PC-9 (cell line): Measurements from ENCODE around the gene CMTR1.

Experiments used
- EZH2 ChIP-seq: fragments of 200-600 bp; sonication (generic); IDR thresholded peaks from 2 replicates; pipeline ENCODE4 v1.8.0; 2017; ENCODE audit warnings: antibody characterized with exemption, low read depth
- TF ChIP-seq, protein P1 (sequence below): fragments of 200-600 bp; sonication (generic); conservative IDR thresholded peaks from 2 replicates; pipeline ENCODE4 v1.6.1; 2017; ENCODE audit warnings: mixed run types, antibody characterized with exemption, mild to moderate bottlenecking, moderate library complexity

DNA sequence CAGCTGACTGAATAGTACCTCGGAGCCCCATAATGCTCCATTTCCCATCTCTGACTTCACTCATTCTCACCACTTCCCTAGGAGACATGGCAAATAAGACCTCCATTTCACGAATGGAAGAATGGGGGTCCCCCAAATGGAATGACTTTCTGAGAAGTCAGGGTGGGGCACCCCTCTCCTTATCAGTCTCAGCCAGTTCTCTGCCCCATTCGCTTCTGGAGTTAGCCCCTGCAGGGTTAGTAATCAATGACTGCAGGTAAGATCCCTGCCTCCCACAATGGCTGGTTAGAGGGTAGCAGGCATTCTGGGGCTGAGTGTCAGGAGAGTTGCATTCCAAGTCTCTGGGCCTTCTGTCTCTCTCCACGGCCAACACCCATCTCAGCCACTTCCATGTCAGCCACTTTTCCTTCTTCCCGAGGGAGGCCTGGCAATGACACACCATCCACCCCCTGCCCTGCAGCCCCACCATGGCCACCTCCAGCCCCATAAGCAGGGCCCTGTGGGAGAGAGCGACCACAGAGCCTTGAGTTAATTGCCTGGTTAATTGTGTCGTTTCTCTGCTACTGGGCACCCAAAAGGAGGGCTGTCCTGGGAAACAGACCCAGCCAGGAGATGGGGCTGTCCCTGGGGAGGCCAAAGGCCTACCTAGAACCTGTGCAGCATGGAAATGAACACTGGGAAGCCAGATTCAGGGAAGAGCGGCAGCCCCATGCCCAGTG, 53.3 kb downstream of the CMTR1 start:
- TF ChIP-seq, protein P1, sequence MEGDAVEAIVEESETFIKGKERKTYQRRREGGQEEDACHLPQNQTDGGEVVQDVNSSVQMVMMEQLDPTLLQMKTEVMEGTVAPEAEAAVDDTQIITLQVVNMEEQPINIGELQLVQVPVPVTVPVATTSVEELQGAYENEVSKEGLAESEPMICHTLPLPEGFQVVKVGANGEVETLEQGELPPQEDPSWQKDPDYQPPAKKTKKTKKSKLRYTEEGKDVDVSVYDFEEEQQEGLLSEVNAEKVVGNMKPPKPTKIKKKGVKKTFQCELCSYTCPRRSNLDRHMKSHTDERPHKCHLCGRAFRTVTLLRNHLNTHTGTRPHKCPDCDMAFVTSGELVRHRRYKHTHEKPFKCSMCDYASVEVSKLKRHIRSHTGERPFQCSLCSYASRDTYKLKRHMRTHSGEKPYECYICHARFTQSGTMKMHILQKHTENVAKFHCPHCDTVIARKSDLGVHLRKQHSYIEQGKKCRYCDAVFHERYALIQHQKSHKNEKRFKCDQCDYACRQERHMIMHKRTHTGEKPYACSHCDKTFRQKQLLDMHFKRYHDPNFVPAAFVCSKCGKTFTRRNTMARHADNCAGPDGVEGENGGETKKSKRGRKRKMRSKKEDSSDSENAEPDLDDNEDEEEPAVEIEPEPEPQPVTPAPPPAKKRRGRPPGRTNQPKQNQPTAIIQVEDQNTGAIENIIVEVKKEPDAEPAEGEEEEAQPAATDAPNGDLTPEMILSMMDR = no peak
- TF ChIP-seq EZH2 = no peak
